H1 (cell line): ENCODE measurements around the gene BRCC3. TPM values are rescaled to one million over a fixed set of nuclear protein-coding genes. Genes with fewer than 3 reads are reported as not detected.

Source experiments
- CTCF ChIA-PET: fragments of 300-600 bp; sonication (Branson Sonifier 250); formaldehyde crosslinking; loops from one replicate; lab custom pipeline; 2021; ENCODE audit not compliant: partially characterized antibody; lab: Charles Lee
- POLR2A ChIA-PET: fragments of 300-600 bp; sonication (Branson Sonifier 250); formaldehyde crosslinking; loops from one replicate; lab custom pipeline; 2021; ENCODE audit warnings: inconsistent platforms; ENCODE audit not compliant: partially characterized antibody; lab: Charles Lee
- DNase-seq, 2 experiments: peaks; one replicate each; pipeline versions ENCODE4 v3.0.0 to v3.0.0-alpha.2; 2010 to 2022; ENCODE audit warnings: low spot score in 2 of 2, low read depth in 1 of 2, mixed read lengths in 1 of 2
- FAIRE-seq: peaks from 2 replicates; lab custom pipeline; 2011; peaks lifted over from hg19 to GRCh38; lab: Jason Lieb, UNC
- H2AFZ ChIP-seq: 2 replicates; pipeline ENCODE4 v1.8.1; 2012; ENCODE audit warnings: low read length, inconsistent platforms
- H2AK5ac ChIP-seq: 2 replicates; pipeline ENCODE4 v1.6.1; 2013; ENCODE audit warnings: low read depth, low read length
- H2BK120ac ChIP-seq: replicated peaks from 2 replicates; pipeline ENCODE3; 2013; ENCODE audit warnings: low read depth, low read length, inconsistent platforms
- H2BK12ac ChIP-seq: 2 replicates; pipeline ENCODE4 v1.6.1; 2013; ENCODE audit warnings: low read depth, low read length
- H2BK15ac ChIP-seq: 2 replicates; pipeline ENCODE4 v1.6.1; 2013; ENCODE audit warnings: low read length
- H2BK20ac ChIP-seq: 2 replicates; pipeline ENCODE4 v1.6.1; 2013; ENCODE audit warnings: low read length
- H2BK5ac ChIP-seq: 2 replicates; pipeline ENCODE4 v1.6.1; 2013; ENCODE audit warnings: low read depth, low read length
- H3K14ac ChIP-seq: 2 replicates; pipeline ENCODE4 v1.6.1; 2013; ENCODE audit warnings: inconsistent platforms; ENCODE audit not compliant: insufficient read length
- H3K18ac ChIP-seq: 2 replicates; pipeline ENCODE4 v1.6.1; 2013; ENCODE audit warnings: low read length; ENCODE audit errors: extremely low read depth
- H3K23ac ChIP-seq: 2 replicates; pipeline ENCODE4 v1.6.1; 2013; ENCODE audit warnings: inconsistent platforms; ENCODE audit not compliant: insufficient read length
- H3K23me2 ChIP-seq: 2 replicates; pipeline ENCODE4 v1.6.1; 2013; ENCODE audit warnings: low read depth, low read length
- H3K27ac ChIP-seq: 2 replicates; pipeline ENCODE4 v1.6.1; 2011; ENCODE audit warnings: low read depth, low read length, inconsistent platforms
- H3K27me3 ChIP-seq, 4 experiments: replicated peaks in 1 of 4; 1 replicate in 1 of 4; 2 replicates in 3 of 4; pipeline versions ENCODE4 v1.6.1 to v1.8.1; 2011 to 2013; ENCODE audit warnings: low read length in 3 of 4, mild to moderate bottlenecking in 3 of 4, inconsistent platforms in 2 of 4, mixed read lengths in 2 of 4, moderate library complexity in 1 of 4; ENCODE audit not compliant: control insufficient read depth in 3 of 4, insufficient read depth in 3 of 4; ENCODE audit errors: extremely low read depth in 1 of 4
- H3K36me3 ChIP-seq, 4 experiments: 2 replicates each; pipeline versions ENCODE4 v1.6.1 to v1.8.1; 2011 to 2013; ENCODE audit warnings: mild to moderate bottlenecking in 4 of 4, low read length in 3 of 4, moderate library complexity in 2 of 4, control low read depth in 1 of 4, inconsistent platforms in 1 of 4; ENCODE audit not compliant: insufficient read depth in 4 of 4, control insufficient read depth in 2 of 4
- H3K4ac ChIP-seq: replicated peaks from 2 replicates; pipeline ENCODE3; 2013; ENCODE audit warnings: low read length, low read depth, mixed read lengths, inconsistent platforms; ENCODE audit not compliant: insufficient read length
- H3K4me1 ChIP-seq, 4 experiments: replicated peaks in 1 of 4; 1 replicate in 1 of 4; 2 replicates in 3 of 4; pipeline versions ENCODE4 v1.6.1 to v1.8.1; 2011 to 2013; ENCODE audit warnings: low read length in 3 of 4, inconsistent platforms in 2 of 4, mixed read lengths in 1 of 4; ENCODE audit not compliant: insufficient read depth in 4 of 4, control insufficient read depth in 3 of 4
- H3K4me2 ChIP-seq, 2 experiments: 2 replicates each; pipeline versions ENCODE4 v1.6.1 to v1.8.1; 2011 to 2013; ENCODE audit warnings: low read depth in 2 of 2, low read length in 2 of 2, control low read depth in 1 of 2, inconsistent platforms in 1 of 2, mild to moderate bottlenecking in 1 of 2; ENCODE audit not compliant: insufficient read depth in 1 of 2
- H3K4me3 ChIP-seq, 4 experiments: fragments of 200-600, 300-600 bp in 1 of 4; sonication (generic), shearing (Covaris generic), sonication (Bioruptor Twin) in 1 of 4; 2 replicates each; pipeline versions ENCODE4 v1.5.1 to v1.8.1; 2011 to 2016; ENCODE audit warnings: low read length in 4 of 4, low read depth in 3 of 4, control low read depth in 2 of 4, inconsistent platforms in 2 of 4, mild to moderate bottlenecking in 2 of 4, mixed read lengths in 1 of 4, moderate library complexity in 1 of 4; ENCODE audit not compliant: insufficient read depth in 2 of 4; ENCODE audit errors: extremely low read depth in 1 of 4
- H3K56ac ChIP-seq: replicated peaks from 2 replicates; pipeline ENCODE3; 2013; ENCODE audit warnings: low read depth, mild to moderate bottlenecking, mixed read lengths, low read length, inconsistent platforms; ENCODE audit not compliant: insufficient read length
- H3K79me1 ChIP-seq: 2 replicates; pipeline ENCODE4 v1.6.1; 2013; ENCODE audit warnings: low read depth, low read length, control low read depth
- H3K79me2 ChIP-seq, 2 experiments: 2 replicates each; pipeline versions ENCODE4 v1.6.1 to v1.8.1; 2012 to 2013; ENCODE audit warnings: low read length in 2 of 2, mild to moderate bottlenecking in 2 of 2, inconsistent platforms in 1 of 2; ENCODE audit not compliant: insufficient read depth in 2 of 2, control insufficient read depth in 1 of 2
- H3K9ac ChIP-seq, 4 experiments: replicated peaks in 1 of 4; 1 replicate in 1 of 4; 2 replicates in 3 of 4; pipeline versions ENCODE4 v1.6.1 to v1.8.1; 2011 to 2013; ENCODE audit warnings: low read depth in 3 of 4, low read length in 3 of 4, control low read depth in 2 of 4, mild to moderate bottlenecking in 2 of 4, moderate library complexity in 2 of 4, inconsistent platforms in 1 of 4; ENCODE audit errors: extremely low read depth in 1 of 4
- H3K9me3 ChIP-seq, 2 experiments: 2 replicates each; pipeline versions ENCODE4 v1.6.1 to v1.8.1; 2012 to 2013; ENCODE audit warnings: mild to moderate bottlenecking in 2 of 2, moderate library complexity in 2 of 2, control low read depth in 1 of 2, inconsistent platforms in 1 of 2, low read depth in 1 of 2, low read length in 1 of 2, mixed read lengths in 1 of 2; ENCODE audit not compliant: insufficient read depth in 2 of 2
- H4K20me1 ChIP-seq, 2 experiments: replicated peaks in 1 of 2; 2 replicates each; pipeline versions ENCODE3 to v1.8.1; 2011 to 2013; ENCODE audit warnings: inconsistent platforms in 2 of 2, low read length in 2 of 2, mild to moderate bottlenecking in 1 of 2; ENCODE audit not compliant: insufficient read depth in 2 of 2, control insufficient read depth in 1 of 2
- H4K5ac ChIP-seq: 2 replicates; pipeline ENCODE4 v1.6.1; 2013; ENCODE audit warnings: low read length, low read depth, mixed read lengths, inconsistent platforms; ENCODE audit not compliant: insufficient read length
- H4K8ac ChIP-seq: 2 replicates; pipeline ENCODE4 v1.8.0; 2013; ENCODE audit warnings: mild to moderate bottlenecking, moderate library complexity, low read length, inconsistent platforms; ENCODE audit not compliant: insufficient read depth; ENCODE audit errors: extremely low read depth
- H4K91ac ChIP-seq: replicated peaks from 2 replicates; pipeline ENCODE3; 2013; ENCODE audit warnings: low read length, mixed read lengths, inconsistent platforms; ENCODE audit not compliant: insufficient read length
- BACH1 ChIP-seq: IDR thresholded peaks from 2 replicates; pipeline ENCODE4 v1.6.1; 2012; ENCODE audit warnings: low read length, improper control_type of control experiment
- GTF2F1 ChIP-seq: IDR thresholded peaks from 2 replicates; pipeline ENCODE4 v1.6.1; 2012; ENCODE audit warnings: low read depth, low read length, improper control_type of control experiment, borderline replicate concordance
- HDAC2 ChIP-seq, 2 experiments: fragments of 300-600 bp in 1 of 2; sonication (generic) in 1 of 2; IDR thresholded peaks; 2 replicates each; pipeline ENCODE4 v1.6.1; 2011 to 2012; ENCODE audit warnings: low read depth in 2 of 2, low read length in 2 of 2, mild to moderate bottlenecking in 2 of 2, moderate library complexity in 2 of 2, borderline replicate concordance in 1 of 2, inconsistent platforms in 1 of 2
- KDM1A ChIP-seq: fragments of 200-600, 300-600 bp; sonication (generic); IDR thresholded peaks from 2 replicates; pipeline ENCODE4 v1.7.1; 2016; ENCODE audit warnings: mild to moderate bottlenecking, low read length, borderline replicate concordance
- NRF1 ChIP-seq: IDR thresholded peaks from 2 replicates; pipeline ENCODE4 v1.6.1; 2011; ENCODE audit warnings: mild to moderate bottlenecking, low read depth, low read length, improper control_type of control experiment
- RFX5 ChIP-seq: IDR thresholded peaks from 2 replicates; pipeline ENCODE4 v1.6.1; 2011; ENCODE audit warnings: low read depth, low read length, improper control_type of control experiment, borderline replicate concordance
- SP2 ChIP-seq: IDR thresholded peaks from 2 replicates; pipeline ENCODE4 v1.6.1; 2012; ENCODE audit warnings: mild to moderate bottlenecking, low read length, inconsistent platforms
- TAF1 ChIP-seq: IDR thresholded peaks from 2 replicates; pipeline ENCODE4 v1.6.1; 2011; ENCODE audit warnings: mild to moderate bottlenecking, low read depth, low read length
- WGBS, 2 experiments: shearing (Covaris generic) in 1 of 2; methylation state at CpG; one replicate each; pipeline versions ENCODE4 v1.1.6 to v1.1.7; 2013 to 2015; ENCODE audit warnings: low lambda C conversion rate in 2 of 2, mixed read lengths in 2 of 2, inconsistent platforms in 1 of 2, low coverage in 1 of 2, missing lambda C conversion rate in 1 of 2; ENCODE audit not compliant: insufficient replicate concordance in 2 of 2, insufficient coverage in 1 of 2, insufficient read length in 1 of 2; ENCODE audit errors: extremely low coverage in 1 of 2, missing lambda C conversion rate in 1 of 2; 5-methylcytosine and 5-hydroxymethylcytosine counted together
- long read RNA-seq, 2 experiments: library from RNA in 1 of 2; library from capped mRNA in 1 of 2; stranded (forward); transcript quantifications; one replicate each; pipeline ENCODE4 v2.0.0, GENCODE V29; 2021; ENCODE audit warnings: inconsistent platforms in 1 of 2
- polyA minus RNA-seq, 3 experiments: library from RNA; depleted of rRNA, polyadenylated mRNA; stranded (reverse); fragments of >200 nt; gene quantifications; 1 replicate in 2 of 3; 2 replicates in 1 of 3; pipeline ENCODE4 v1.2.3, GENCODE V29; 2011
- polyA plus RNA-seq, 7 experiments: library from polyadenylated mRNA; depleted of rRNA in 3 of 7; stranded (reverse) in 5 of 7; unstranded in 2 of 7; fragments of >200 nt in 5 of 7; fragments of 200-250 nt in 2 of 7; gene quantifications; 1 replicate in 5 of 7; 2 replicates in 1 of 7; 4 replicates in 1 of 7; pipeline versions ENCODE4 v1.2.1 to v1.2.3, GENCODE V29; 2011 to 2013; ENCODE audit warnings: missing spikeins in 2 of 7, mixed read lengths in 2 of 7
- total RNA-seq: library from RNA; stranded (reverse); fragmentation: NEBNext Ultra II Directional; extraction: Animal tissue kit (Norgen Biotek cat#: 25700); gene quantifications from 2 replicates; pipeline ENCODE4 v1.2.1, GENCODE V29; 2021

The BRCC3 gene
- total RNA-seq (23.2 and 23.7 TPM in 2 replicates), polyA plus RNA-seq (2011; rRNA removed) (7.9 and 13.1 TPM in 2 replicates), polyA minus RNA-seq (2011; rRNA and poly(A)+ RNA removed) (18.6 and 35.7 TPM in 2 replicates)
- 14.4 TPM for polyA plus RNA-seq (2011; cell fraction: cytosol; rRNA removed)
- 20.3 TPM for polyA plus RNA-seq (2011; cell fraction: nucleus; rRNA removed)
- 16.4 to 22.9 TPM (median 21.8 TPM) in 4 replicates for polyA plus RNA-seq (2012, experiment 1 of 2)
- 1.6 TPM for polyA plus RNA-seq (2012, experiment 2 of 2)
- 22.6 TPM for polyA plus RNA-seq (2013, experiment 1 of 2)
- 20.4 TPM for polyA plus RNA-seq (2013, experiment 2 of 2)
- 11.4 TPM for polyA minus RNA-seq (2011; cell fraction: cytosol; rRNA and poly(A)+ RNA removed)
- polyA minus RNA-seq (2011; cell fraction: nucleus; rRNA and poly(A)+ RNA removed) = 43.9 TPM
- long read RNA-seq, experiment 1, transcript BRCC3-208 (10 exons, 2,694 nt) = major isoform, 5 of 22 reads
- long read RNA-seq, experiment 1, partial matches to known transcripts = 3 of 22 reads
- long read RNA-seq, experiment 1, other reads (novel, unspliced or antisense) = 14 of 22 reads
- long read RNA-seq, experiment 2, transcript BRCC3-208 (10 exons, 2,694 nt) = major isoform, 23 of 46 reads
- long read RNA-seq, experiment 2, partial matches to known transcripts = 13 of 46 reads
- long read RNA-seq, experiment 2, other reads (novel, unspliced or antisense) = 7 of 46 reads

DNA sequence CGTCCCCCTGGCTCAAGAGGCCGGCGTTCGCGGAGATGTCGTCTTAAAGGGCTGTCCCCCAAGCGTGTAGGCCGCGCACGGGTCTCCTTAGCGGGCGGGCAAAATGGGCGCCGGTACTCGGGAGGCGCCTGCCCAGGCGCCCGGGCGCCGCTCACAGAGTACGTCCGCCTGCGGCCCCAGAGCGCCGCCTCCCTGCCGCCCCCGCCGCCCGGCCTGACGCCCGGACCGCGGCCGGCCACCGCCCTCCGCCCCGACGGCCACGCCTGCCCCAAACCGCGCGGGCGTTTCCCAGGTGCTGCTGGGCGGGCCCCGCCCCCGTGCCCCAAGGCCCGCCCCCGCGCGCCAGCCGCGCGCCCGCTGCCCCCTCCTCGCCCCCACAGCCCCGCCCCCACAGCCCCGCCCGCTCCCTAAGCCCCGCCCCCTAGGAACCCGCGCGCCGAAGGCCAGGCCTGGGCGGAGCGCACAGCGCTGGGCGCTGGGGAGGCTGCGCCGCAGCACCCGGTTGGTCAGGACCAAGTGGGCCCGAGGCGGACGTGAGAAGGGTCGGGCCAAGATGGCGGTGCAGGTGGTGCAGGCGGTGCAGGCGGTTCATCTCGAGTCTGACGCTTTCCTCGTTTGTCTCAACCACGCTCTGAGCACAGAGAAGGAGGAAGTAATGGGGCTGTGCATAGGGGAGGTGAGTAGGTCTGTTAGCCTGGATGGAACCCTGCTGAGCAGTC is at the start of gene BRCC3, which contains the start of the genes CMC4 and MTCP1:
Gene BRCC3, plus strand, starts transcription at position 534 of the 719 bp plus-strand sequence. Its CDS starts 20 bp downstream, at position 554.
Gene CMC4, minus strand, starts transcription at position 162 of the 719 bp plus-strand sequence. CDS start 7,113 bp downstream, outside the sequence.
Gene MTCP1, minus strand, starts transcription at position 162 of the 719 bp plus-strand sequence. CDS start 5,126 bp downstream, outside the sequence.
- H3K9me3 ChIP-seq = no peaks in the 10 kb centered on the region
- peak within 1 kb of the TSS; percentile 67 to 95 (median 78) for H3K4me3 ChIP-seq
- H3K4me1 ChIP-seq = no peaks in the 10 kb centered on the region
- H4K91ac ChIP-seq = no peak within 1 kb of the TSS
- H2BK5ac ChIP-seq = peak within 1 kb of the TSS; percentile 60; the same call in 1 of the 2 replicates
- no peak within 1 kb of the TSS for H2BK12ac ChIP-seq
- no peak within 1 kb of the TSS for H2BK20ac ChIP-seq
- peaks cover 0 to 20% of the 10 kb centered on the region in 2 experiments; a peak in 2 of 4 replicates for H3K79me2 ChIP-seq
- H3K79me1 ChIP-seq = no peaks in the 10 kb centered on the region
- peak within 1 kb of the TSS; percentile 77 for H3K27ac ChIP-seq
- DNase-seq (peak; percentile 36 to 69), FAIRE-seq (no peak)
- no peak within 1 kb of the TSS for H2AK5ac ChIP-seq
- no peak within 1 kb of the TSS for H3K23ac ChIP-seq
- H3K27me3 ChIP-seq = no peaks in the 10 kb centered on the region
- H3K14ac ChIP-seq = no peak within 1 kb of the TSS
- H4K5ac ChIP-seq = peak within 1 kb of the TSS; percentile 87
- H3K36me3 ChIP-seq = peaks cover 0 to 11% (median 1%) of the 10 kb centered on the region in 4 experiments; a peak in 5 of 8 replicates
- H3K56ac ChIP-seq = no peak within 1 kb of the TSS
- POLR2A ChIA-PET = interaction anchor here (0.8 to 1.0 kb wide), 2 partner anchors 10 to 146 kb away, joined by 3 read pairs; partner anchors contain the start of gene VBP1
- H3K18ac ChIP-seq = peak within 1 kb of the TSS; percentile 96
- 0 out of 2 replicates have a peak, but pooled peaks cover 2% of the 10 kb centered on the region for H3K23me2 ChIP-seq
- H4K20me1 ChIP-seq = no peaks in the 10 kb centered on the region
- H2AFZ ChIP-seq = peak within 1 kb of the TSS; percentile 100
- no peak within 1 kb of the TSS for H3K4ac ChIP-seq
- peak within 1 kb of the TSS; percentile 56 to 89 (median 77) for H3K9ac ChIP-seq
- H2BK15ac ChIP-seq = no peak within 1 kb of the TSS
- CTCF ChIA-PET = interaction anchor here (1.1 kb wide), 1 partner anchor 13 kb away, joined by 4 read pairs; no protein-coding TSS in a partner anchor
- H2BK120ac ChIP-seq = no peak within 1 kb of the TSS
- peak within 1 kb of the TSS; percentile 84 to 91 for H3K4me2 ChIP-seq
- 6% methylated on average over 7 of the region's 81 CpGs; no CpG with 5 or more reads in 1 of the 2 experiments for WGBS, 2 experiments
- peak within 1 kb of the TSS; percentile 79; the same call in 1 of the 2 replicates for H4K8ac ChIP-seq
- TF ChIP-seq TAF1 = peak; percentile 86
- no peak for TF ChIP-seq BACH1
- TF ChIP-seq GTF2F1 = no peak
- no peak for TF ChIP-seq NRF1
- TF ChIP-seq SP2 = no peak
- TF ChIP-seq KDM1A = no peak
- no peak for TF ChIP-seq RFX5
- 0 out of 4 replicates have a peak, but pooled peaks of 1 of the 2 experiments have one; percentile 14 for TF ChIP-seq HDAC2 (IDR thresholded peaks at IDR 0.05; ENCODE audit: borderline replicate concordance in 1 of 2, low read depth in 2 of 2, low read length in 2 of 2)
